Omental fat pad (tissue), 4 donors: Measurements from ENCODE around the gene UBE3D. TPM values are rescaled to one million over a fixed set of nuclear protein-coding genes. Genes with fewer than 3 reads are reported as not detected.

Source experiments
- ATAC-seq: fragments of 150-250 bp; one replicate; pipeline ENCODE4 v1.9.1; 2016; ENCODE audit warnings: mild to moderate bottlenecking, moderate library complexity; ENCODE audit not compliant: low FRiP score
- DNase-seq: peaks from one replicate; pipeline ENCODE4 v3.0.0-alpha.2; 2019; ENCODE audit warnings: low spot score
- CTCF ChIP-seq, 3 donors: fragments of 450-650 bp; IDR thresholded peaks; one replicate each; pipeline ENCODE4 v1.5.1; 2016 to 2017; ENCODE audit warnings: antibody characterized with exemption in 3 of 3, mild to moderate bottlenecking in 3 of 3, moderate library complexity in 2 of 3
- total RNA-seq, 4 donors: library from RNA; depleted of rRNA; stranded (reverse); fragments of >200 nt; gene quantifications; one replicate each; pipeline ENCODE4 v1.1.0, GENCODE V29; 2016

UBE3D gene
- total RNA-seq, 4 donors from 2014 or later = 6.1 to 17.5 (median 7.5) TPM

GRCh38 chr6:82878812-82879211 lies 186.8 kb downstream of the UBE3D start:
- ATAC-seq (no peak), DNase-seq (no peak)

GRCh38 chr6:82877213-82878195 lies 188.1 kb downstream of the UBE3D start:
- no peak for ATAC-seq
- TF ChIP-seq CTCF (IDR thresholded peaks at IDR 0.05) = no peak
- DNase-seq = no peak

More at GRCh38 chr6:82878812-82879211, 186.8 kb downstream of the UBE3D start:
- TF ChIP-seq CTCF (IDR thresholded peaks at IDR 0.05) = no peak

GRCh38 chr6:82875573-82876185 lies 190.0 kb downstream of the UBE3D start:
- no peak for TF ChIP-seq CTCF (IDR thresholded peaks at IDR 0.05)
- DNase-seq (no peak), ATAC-seq (peak; percentile 79)

GRCh38 chr6:82874867-82875266 lies 190.8 kb downstream of the UBE3D start:
- ATAC-seq = no peak

GRCh38 chr6:82872185-82872584 lies 193.5 kb downstream of the UBE3D start:
- DNase-seq = no peak
- TF ChIP-seq CTCF (IDR thresholded peaks at IDR 0.05) = no peak
- ATAC-seq = no peak

More at GRCh38 chr6:82874867-82875266, 190.8 kb downstream of the UBE3D start:
- no peak for DNase-seq
- TF ChIP-seq CTCF (IDR thresholded peaks at IDR 0.05) = no peak

GRCh38 chr6:82870582-82871172 lies 195.0 kb downstream of the UBE3D start:
- ATAC-seq = no peak
- no peak for DNase-seq
- no peak for TF ChIP-seq CTCF (IDR thresholded peaks at IDR 0.05)
